Ecto neural progenitor cell (in vitro differentiated cells): Measurements from ENCODE around the gene TSPAN18.

ENCODE experiments used
- DNase-seq: peaks from one replicate; pipeline ENCODE4 v3.0.0-alpha.2; 2018; ENCODE audit warnings: low spot score

The TSPAN18 gene

DNA sequence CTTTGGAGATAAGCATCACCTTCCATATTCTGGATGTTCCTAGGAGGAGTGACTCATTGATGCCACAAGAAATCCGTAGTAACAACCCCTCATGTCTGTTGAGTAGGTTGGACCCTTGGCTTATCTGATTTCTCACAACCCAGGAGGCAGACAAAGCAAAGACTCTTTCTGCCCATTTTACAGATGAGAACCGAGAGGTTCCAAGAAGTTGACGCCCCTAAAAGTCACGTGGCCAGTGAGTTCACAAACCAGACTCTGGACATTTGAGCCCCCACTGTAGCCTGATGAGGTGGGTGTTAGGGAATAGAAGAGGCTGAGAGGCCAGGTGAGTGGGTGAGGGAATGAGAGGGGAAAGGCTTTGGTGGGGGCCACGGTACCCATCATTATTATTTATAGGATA lies 70.3 kb downstream of the TSPAN18 start:
- no peak for DNase-seq

DNA sequence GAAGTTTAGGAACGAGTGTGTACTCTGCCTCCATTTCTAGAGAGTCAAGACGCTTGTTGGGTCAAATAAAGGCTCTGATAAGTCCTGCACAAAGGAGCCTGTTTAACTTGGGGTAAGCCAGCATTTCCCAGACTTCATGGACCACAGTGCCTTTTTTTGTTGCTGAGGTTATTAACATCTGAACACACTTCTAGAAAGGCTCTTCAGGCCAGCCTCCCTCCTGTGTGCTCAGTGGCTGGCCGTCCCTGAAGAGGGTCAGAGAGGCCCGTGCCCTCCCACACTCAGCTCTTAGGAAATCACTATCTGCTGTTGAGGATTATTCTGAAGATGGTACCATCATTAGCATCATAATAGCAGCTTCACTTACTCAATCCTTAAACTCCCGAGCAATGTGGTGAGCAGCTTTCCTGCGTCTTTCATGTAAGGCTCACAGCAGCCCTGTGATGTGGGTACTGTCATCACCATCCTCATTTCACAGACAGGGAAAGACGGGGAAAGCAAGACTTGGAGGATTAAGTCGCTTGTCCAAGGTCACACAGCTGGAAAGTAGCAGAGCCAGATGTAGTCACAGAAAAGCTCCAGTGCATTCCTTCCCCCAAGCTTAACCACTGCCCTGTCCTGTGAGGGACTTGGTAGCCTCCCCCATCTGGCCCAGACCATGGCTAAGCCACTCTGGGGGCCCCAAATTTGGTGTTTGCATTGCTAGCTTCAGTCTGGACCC lies 71.3 kb downstream of the TSPAN18 start:
- peak; percentile 62 for DNase-seq

DNA sequence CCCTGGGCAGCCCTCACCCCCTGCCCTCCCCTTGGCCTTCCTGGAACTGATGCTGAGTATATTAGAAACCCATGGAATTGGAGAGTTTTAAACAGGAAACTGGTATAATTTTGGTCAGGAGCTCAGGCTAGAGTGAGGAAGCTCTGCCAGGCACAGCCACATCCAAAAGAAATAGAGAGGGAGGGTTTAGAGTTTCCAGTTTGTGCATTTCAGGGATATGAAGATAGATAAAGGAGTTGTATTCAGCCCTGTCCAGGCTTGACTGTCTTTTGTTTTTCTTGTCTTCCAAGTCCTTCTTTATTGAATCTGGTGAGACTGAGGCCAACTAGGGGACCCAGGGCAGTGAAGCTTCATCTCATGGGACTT lies 71.8 kb downstream of the TSPAN18 start:
- DNase-seq, result no peak

DNA sequence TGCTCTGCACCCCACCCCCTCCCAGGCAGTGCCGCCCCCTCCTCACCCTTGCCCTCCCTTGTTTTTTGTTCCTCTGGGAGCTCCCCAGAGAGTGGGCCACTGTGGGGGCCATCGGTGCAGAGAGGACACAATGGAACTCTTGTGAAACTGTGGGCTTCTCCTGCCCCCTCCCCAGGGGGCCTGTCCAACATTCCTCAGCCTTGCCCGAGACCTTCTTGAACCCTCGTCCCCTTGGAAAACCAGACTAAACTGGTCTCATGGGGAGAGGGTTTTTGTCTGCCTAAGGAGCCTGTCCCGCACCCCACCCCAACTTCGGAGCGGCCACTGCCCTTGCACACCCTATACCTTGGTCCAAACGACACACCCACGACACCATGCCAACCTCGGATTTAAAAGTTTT lies 72.2 kb downstream of the TSPAN18 start:
- no peak for DNase-seq

GRCh38 chr11:44802347-44802746 lies 75.6 kb downstream of the TSPAN18 start:
- no peak for DNase-seq

DNA sequence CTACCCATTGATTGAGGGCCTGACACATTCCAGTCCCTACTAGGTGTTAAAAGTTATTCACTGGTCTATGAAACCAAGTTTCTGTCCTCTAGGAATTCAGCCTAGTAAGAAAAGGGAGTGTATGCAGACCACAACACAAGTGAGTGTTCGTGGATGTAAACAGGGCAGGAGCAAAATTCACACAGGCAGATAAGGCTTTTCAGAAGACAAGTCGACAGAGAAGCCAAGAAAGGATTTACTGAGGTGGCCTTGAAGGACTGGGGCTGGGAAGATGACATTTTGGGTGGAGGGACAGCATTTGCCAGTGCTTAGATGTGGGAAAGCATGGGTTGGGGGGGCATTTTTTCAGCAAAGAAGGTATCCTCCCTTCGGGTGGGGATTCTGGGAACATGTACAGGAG lies 76.2 kb downstream of the TSPAN18 start:
- no peak for DNase-seq

- no peak for DNase-seq
These were observed 78.0 kb downstream of the TSPAN18 start for GRCh38 chr11:44804449-44805437.

- no peak for DNase-seq
These were observed 78.8 kb downstream of the TSPAN18 start for GRCh38 chr11:44805596-44805995.

- no peak for DNase-seq
These were observed 81.4 kb downstream of the TSPAN18 start for GRCh38 chr11:44808053-44808753.

- DNase-seq, result no peak
These were observed 82.5 kb downstream of the TSPAN18 start for GRCh38 chr11:44809283-44809682.

DNA sequence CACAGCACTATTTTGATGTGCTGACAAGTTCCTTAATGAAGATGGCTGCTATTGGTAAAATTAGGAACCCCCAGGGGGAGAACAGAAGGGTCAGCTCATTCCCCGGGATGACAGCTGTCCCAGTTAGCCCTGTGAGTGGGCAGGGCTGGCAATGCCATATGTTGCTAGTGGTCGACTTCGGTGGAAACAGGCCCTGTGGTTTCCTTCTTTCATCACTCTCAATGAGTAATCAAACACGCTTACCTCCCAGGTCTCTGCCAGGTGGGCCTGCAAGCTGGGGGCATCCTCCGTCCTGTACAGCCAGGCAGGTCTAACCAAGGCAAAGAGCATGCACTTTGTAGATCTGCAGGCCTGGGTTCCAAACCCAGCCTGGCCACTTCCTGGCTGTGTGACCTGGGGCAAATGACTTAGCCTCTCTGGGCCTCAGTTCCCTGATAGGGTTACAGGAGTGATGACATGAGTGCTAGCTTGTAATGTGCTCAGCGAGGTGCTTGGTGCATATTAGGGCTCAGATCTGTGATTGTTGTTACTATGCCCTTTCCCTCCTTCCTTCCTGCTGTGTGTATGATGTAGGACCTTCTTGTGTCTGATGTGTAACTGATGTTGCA lies 85.2 kb downstream of the TSPAN18 start:
- DNase-seq, result no peak

DNA sequence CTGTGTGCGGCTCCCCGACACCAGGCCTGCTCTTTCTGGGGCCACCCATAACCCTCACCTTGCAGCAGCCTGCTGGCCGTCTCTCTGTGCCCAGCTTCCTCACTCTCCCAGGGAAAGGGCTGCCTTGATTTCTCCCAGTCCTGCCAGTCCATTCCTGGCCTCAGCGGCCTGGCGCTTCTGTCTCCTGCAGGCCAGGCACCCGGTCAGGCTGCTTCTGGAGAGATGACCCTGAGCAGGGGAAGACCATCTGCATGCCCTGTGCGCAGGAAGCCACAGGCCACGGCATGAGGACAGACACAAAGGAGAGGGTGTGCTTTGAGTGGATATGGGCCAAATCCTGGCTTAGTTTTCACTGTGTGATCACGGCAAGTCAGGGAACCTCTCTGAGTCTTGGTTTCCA lies 86.2 kb downstream of the TSPAN18 start:
- no peak for DNase-seq

- DNase-seq, result no peak
These were observed 86.6 kb downstream of the TSPAN18 start for GRCh38 chr11:44813401-44813800.

GRCh38 chr11:44814881-44815592 lies 88.3 kb downstream of the TSPAN18 start:
- DNase-seq, result no peak

GRCh38 chr11:44815917-44816456 lies 89.2 kb downstream of the TSPAN18 start:
- DNase-seq, result no peak

DNA sequence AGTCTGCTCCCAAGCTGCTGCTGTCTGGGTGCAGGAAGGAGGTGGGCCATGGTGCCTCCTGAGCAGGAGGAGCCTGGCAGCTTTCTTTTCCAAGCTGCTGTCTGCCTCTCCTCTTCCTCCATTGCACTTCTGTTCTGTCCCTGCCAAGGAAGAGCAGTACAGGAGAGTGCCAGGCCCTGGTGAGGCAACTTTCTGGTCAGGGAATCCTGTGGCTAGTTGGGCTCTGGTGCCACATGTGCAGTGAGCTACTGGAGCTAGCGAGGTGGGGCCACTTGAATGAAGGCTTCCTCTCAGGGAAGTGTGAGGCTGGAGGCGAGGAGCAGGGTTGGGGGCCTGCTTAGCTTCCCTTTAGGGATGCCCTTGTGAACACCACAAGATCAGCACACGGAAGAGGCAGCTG lies 90.0 kb downstream of the TSPAN18 start:
- DNase-seq, result no peak

- no peak for DNase-seq
These were observed 90.6 kb downstream of the TSPAN18 start for GRCh38 chr11:44817207-44817949.

DNA sequence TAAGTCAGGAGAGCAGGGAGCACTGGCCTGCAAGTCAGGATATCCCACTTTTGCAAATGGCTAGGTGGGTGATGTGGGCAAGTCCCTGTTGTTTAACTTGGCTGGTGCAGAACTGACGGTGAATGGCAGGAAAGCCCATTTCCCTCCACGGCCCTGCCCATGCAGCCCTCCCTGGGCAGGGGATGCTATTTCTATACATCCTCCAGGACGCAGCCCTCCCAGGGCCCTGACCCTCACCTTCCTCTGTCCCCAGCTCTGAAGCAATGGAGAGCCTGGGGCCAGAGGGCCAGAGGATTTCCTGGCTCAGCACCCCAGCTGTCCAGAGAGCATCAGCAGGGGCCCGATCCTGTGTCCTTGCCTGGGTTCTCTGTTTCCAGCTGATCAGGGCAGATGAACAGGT lies 91.3 kb downstream of the TSPAN18 start:
- DNase-seq, result no peak

DNA sequence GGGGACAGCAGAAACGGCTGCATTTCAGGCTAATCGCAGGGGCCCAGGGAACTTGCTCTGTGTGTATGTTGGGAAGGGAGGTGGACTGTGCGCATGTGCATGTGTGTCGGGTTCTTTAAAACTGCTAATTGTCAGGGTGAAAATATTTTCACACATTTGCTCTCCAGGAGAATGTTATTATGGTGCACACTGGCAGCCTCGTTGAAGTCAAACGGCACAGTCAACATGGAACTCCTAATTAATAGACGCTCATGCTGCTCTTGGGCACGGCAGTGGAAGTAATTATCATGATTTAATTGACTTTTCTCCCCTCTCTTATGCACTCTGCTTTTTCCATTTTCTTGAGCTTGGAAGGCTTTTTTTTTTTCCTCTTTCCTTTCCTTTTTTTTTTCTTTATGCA lies 92.6 kb downstream of the TSPAN18 start:
- DNase-seq, result no peak

DNA sequence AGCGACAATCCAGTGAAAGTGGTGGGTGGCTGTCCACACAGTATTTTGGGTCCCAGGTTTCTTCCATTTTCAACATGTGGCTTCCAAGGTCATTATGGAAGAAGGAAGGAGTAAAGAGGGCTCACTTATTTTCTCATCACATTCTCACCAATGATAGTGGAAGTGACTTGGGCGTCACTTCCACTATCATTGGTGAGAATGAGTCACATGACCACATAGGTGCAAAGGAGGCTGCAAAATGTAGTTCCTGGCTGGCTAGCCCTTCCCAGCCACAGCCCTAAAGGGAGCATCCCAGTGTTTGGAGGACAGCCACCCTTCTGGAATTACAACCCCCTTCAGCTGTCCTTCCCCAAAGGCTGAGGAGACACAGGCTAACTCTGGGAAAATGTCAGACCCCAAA lies 95.6 kb downstream of the TSPAN18 start:
- no peak for DNase-seq

DNA sequence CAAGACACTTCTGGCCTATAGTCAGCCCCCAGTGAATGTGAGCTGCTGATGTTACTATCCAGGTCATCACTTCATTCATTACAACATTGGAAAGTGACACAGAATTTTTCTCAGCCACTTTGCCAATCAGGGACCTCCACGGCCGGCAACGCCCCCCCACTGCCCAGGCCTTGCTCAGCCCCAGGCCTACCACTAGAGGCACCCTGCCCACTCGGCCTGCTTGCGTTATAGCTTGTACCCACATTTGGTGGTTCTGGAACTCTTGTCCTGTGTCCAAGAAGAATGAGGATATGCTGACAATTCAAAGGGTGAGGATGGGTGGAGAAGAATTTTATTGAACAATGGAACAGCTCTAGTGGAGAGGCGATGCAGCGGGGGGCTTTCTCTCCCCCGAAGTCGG lies 96.2 kb downstream of the TSPAN18 start:
- DNase-seq, result peak; percentile 74
